ENCODE measurements around the gene RREB1. TPM values are rescaled to one million over a fixed set of nuclear protein-coding genes. Genes with fewer than 3 reads are reported as not detected.

The RREB1 gene
- total RNA-seq, 6 donors from 2014 or later = 44.2 to 112 (median 60.5) TPM

DNA sequence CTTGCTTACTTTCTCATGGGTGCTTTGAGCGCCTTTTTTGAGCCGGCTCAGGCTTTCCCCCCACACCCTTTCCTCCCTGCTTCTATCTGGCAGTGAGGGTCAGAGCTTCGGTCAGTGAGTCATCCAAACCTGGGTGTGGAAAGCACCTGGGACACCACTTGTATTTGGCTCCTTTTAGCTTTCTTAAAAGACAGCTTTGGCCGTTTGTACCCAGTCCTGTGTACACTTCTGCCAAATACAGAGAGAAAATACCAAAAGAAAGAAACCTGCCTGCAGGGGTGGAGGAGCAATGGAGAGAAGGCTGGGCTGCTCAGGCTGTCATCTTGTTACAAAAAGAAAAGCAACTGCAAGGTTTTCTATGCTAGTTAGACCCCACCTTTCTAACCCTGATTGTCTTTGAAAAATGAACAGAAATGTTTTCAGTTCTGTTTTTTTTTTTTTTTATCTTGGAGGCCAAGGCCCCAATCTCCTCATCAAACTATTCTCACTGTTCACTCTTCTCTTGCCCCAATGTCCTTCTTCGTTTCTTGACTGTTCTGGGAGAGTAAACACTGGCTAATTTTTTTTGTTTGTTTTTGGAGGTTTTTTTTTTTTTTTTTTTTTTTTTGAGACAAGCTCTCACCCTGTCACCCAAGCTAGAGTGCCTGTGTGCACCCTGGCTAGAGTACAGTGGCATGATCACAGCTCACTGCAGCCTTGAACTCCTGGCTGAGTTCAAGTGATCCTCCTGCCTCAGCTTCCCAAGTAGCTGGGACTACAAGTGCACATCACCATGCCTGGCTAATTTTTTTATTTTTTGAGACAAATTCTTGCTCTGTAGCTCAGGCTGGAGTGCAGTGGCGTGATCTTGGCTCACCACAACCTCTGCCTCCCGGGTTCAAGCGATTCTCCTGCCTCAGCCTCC is 128.8 kb downstream of the RREB1 start:
- peaks cover 11 to 30% (median 24%) of the 10 kb centered on the region in 4 donors for H3K4me1 ChIP-seq
- H3K4me3 ChIP-seq = no peak overlapping the region
- WGBS, 2 donors = 65 to 74% methylated on average over 8 of the region's 8 CpGs
- DNase-seq = peak in 1 of 2 donors; percentile 62
- H3K36me3 ChIP-seq = peaks cover 0 to 45% (median 17%) of the 10 kb centered on the region in 4 donors
- TF ChIP-seq EP300 (IDR thresholded peaks at IDR 0.05) (no peak), POLR2A (IDR thresholded peaks at IDR 0.05) (no peak), POLR2AphosphoS5 (IDR thresholded peaks at IDR 0.05) (no peak)
- TF ChIP-seq, protein P1, sequence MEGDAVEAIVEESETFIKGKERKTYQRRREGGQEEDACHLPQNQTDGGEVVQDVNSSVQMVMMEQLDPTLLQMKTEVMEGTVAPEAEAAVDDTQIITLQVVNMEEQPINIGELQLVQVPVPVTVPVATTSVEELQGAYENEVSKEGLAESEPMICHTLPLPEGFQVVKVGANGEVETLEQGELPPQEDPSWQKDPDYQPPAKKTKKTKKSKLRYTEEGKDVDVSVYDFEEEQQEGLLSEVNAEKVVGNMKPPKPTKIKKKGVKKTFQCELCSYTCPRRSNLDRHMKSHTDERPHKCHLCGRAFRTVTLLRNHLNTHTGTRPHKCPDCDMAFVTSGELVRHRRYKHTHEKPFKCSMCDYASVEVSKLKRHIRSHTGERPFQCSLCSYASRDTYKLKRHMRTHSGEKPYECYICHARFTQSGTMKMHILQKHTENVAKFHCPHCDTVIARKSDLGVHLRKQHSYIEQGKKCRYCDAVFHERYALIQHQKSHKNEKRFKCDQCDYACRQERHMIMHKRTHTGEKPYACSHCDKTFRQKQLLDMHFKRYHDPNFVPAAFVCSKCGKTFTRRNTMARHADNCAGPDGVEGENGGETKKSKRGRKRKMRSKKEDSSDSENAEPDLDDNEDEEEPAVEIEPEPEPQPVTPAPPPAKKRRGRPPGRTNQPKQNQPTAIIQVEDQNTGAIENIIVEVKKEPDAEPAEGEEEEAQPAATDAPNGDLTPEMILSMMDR (IDR thresholded peaks at IDR 0.05) = no peak
- H3K27me3 ChIP-seq = no peaks in the 10 kb centered on the region
- H3K27ac ChIP-seq = peak overlapping the region; percentile 48 to 79 (median 64)
- H3K9me3 ChIP-seq = no peaks in the 10 kb centered on the region
- ATAC-seq (ENCODE audit: low FRiP score in 2 of 2) = peak; percentile 28 to 35

DNA sequence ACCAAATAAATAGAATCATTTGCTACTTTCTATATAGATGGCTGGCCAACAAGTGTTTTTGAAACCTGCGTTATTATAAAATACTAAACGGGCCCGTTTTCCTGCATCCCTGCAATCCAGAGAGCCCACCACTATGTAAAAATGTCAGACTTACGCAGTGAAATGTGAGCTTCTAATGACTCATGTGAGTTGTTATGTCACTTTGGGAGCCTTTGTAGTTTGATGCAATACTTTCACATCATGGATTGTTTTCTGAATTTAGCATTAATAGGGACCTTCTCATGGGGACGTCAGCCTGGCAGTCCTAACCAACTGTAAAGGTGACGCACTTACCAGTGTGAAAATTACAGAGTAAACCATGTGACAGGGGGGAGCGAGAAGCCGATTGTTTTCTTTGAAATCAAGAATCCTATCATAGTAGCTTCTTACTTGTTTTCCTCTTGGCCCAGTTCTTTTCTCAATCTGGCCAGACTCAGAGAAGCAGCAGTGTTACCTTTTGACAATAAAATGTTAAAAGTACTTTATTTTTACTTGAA is 130.0 kb downstream of the RREB1 start:
- Histone ChIP-seq H3K4me3 (no peak overlapping the region), H3K36me3 (peaks cover 0 to 35% (median 12%) of the 10 kb centered on the region in 4 donors), H3K27ac (no peak overlapping the region), H3K9me3 (no peaks in the 10 kb centered on the region), H3K4me1 (peaks cover 20 to 35% (median 27%) of the 10 kb centered on the region in 4 donors), H3K27me3 (no peaks in the 10 kb centered on the region)
- ATAC-seq (ENCODE audit: low FRiP score in 2 of 2) = no peak
- DNase-seq = no peak
- 89 to 94% methylated on average over 8 of the region's 8 CpGs for WGBS, 2 donors
- TF ChIP-seq POLR2AphosphoS5 (IDR thresholded peaks at IDR 0.05) = no peak
- no peak for TF ChIP-seq POLR2A (IDR thresholded peaks at IDR 0.05)
- TF ChIP-seq EP300 (IDR thresholded peaks at IDR 0.05) = no peak
- TF ChIP-seq, protein P1 (IDR thresholded peaks at IDR 0.05) = no peak

DNA sequence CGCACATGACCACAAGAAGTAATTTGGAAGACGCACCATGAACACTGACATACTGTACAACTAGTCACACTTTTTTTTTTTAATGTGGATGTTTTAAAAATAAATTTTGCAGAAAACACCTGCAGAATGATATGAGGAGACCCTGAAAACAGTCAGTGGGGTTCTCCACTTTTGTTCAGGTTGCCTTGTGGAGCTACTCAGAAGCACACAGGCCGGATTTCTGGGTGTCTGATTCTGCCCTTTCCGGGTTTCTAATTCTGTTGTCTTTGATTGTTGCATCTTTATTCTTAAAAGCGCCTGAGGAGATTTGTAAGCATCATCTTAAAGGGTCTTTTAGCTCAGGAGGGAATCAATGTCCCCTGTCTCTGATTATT is 130.8 kb downstream of the RREB1 start:
- Histone ChIP-seq H3K27ac (peak overlapping the region in 1 of 4 donors; percentile 36), H3K9me3 (no peaks in the 10 kb centered on the region), H3K27me3 (no peaks in the 10 kb centered on the region), H3K4me1 (peaks cover 26 to 43% (median 35%) of the 10 kb centered on the region in 4 donors), H3K36me3 (peaks cover 0 to 35% (median 12%) of the 10 kb centered on the region in 4 donors), H3K4me3 (no peak overlapping the region)
- no peak for DNase-seq
- 90 to 94% methylated on average over 5 of the region's 5 CpGs for WGBS, 2 donors
- TF ChIP-seq POLR2AphosphoS5 (IDR thresholded peaks at IDR 0.05) (no peak), POLR2A (IDR thresholded peaks at IDR 0.05) (no peak), EP300 (IDR thresholded peaks at IDR 0.05) (no peak)
- TF ChIP-seq, protein P1 (IDR thresholded peaks at IDR 0.05) = no peak
- ATAC-seq (ENCODE audit: low FRiP score in 2 of 2) = no peak

DNA sequence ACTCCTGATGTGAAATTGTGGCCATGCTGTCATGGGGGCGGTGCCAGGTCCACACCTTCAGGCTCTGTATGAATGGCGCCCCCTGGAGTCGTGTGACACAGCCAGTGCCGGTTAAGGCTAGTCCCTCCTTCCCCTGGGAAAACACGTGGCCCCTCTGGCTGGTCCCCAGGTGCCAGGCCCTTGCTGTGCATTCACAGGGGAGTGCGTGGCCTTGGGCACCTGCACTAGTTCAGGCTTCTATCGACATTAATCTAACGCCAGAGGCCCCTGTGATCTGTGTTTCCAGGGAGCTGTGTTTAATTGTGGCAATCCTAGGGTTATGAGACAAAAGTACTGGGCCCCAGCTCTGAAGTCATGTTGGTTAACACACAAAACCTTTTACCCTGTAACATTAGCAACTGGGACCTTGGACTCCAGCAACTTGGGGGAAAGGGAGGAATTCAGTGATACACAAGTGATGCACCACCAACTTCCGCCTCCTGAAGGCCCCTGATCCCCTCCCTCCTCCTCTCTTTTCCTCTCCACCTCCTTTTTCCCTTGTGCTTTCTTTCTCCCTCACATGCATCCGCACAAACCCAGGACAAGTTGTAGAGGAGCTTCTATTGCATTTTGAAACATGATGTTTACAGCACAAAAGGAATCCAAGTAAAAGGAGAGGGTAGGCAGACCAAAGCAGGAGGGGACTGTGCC is 131.3 kb downstream of the RREB1 start:
- no peaks in the 10 kb centered on the region for H3K9me3 ChIP-seq
- TF ChIP-seq EP300 (IDR thresholded peaks at IDR 0.05) (no peak), POLR2A (IDR thresholded peaks at IDR 0.05) (no peak), POLR2AphosphoS5 (IDR thresholded peaks at IDR 0.05) (peak in 1 of 2 donors; percentile 32)
- TF ChIP-seq, protein P1 (IDR thresholded peaks at IDR 0.05) = peak; percentile 56 to 86 (median 74)
- H3K27me3 ChIP-seq = no peaks in the 10 kb centered on the region
- DNase-seq (peak in 1 of 2 donors; percentile 97), ATAC-seq (ENCODE audit: low FRiP score in 2 of 2) (peak; percentile 63 to 84)
- H3K4me3 ChIP-seq = no peak overlapping the region
- peak overlapping the region in 2 of 4 donors; percentile 1 to 36 for H3K27ac ChIP-seq
- 46 to 54% methylated on average over 8 to 10 of the region's 10 CpGs for WGBS, 2 donors
- peaks cover 32 to 47% (median 37%) of the 10 kb centered on the region in 4 donors for H3K4me1 ChIP-seq
- H3K36me3 ChIP-seq = peaks cover 0 to 30% (median 10%) of the 10 kb centered on the region in 4 donors

Measured in upper lobe of left lung (tissue), 6 donors.